A549 (cell line): ENCODE results near the gene TMEM138. TPM values are rescaled to one million over a fixed set of nuclear protein-coding genes. Genes with fewer than 3 reads are reported as not detected.

ENCODE experiments used
- ATAC-seq, 2 experiments: fragments of 200-7000 bp in 1 of 2; fragments of >200 bp in 1 of 2; cut with Nextera tagmentation in 1 of 2; cut with Tn5 transposase in 1 of 2; 3 replicates each; pipeline versions ENCODE4 v1.8.0 to v1.9.1; 2018 to 2020; ENCODE audit warnings: mild to moderate bottlenecking in 1 of 2, moderate library complexity in 1 of 2
- CTCF ChIA-PET: fragments of 300-600 bp; sonication (Branson Sonifier 250); formaldehyde crosslinking; extraction: SDS; loops from one replicate; lab custom pipeline; 2021; ENCODE audit warnings: antibody characterized with exemption, inconsistent platforms; lab: Yijun Ruan, JAX
- POLR2A ChIA-PET: fragments of 350-600 bp; formaldehyde crosslinking; extraction: SDS; loops from one replicate; lab custom pipeline; 2021; ENCODE audit warnings: antibody characterized with exemption, inconsistent platforms; lab: Yijun Ruan, JAX
- DNase-seq, 2 experiments: peaks; one replicate each; pipeline versions ENCODE4 v3.0.0 to v3.0.0-alpha.2; 2011 to 2016; ENCODE audit warnings: low read depth in 1 of 2, low spot score in 1 of 2
- FAIRE-seq: peaks from 2 replicates; lab custom pipeline; 2011; peaks lifted over from hg19 to GRCh38; lab: Jason Lieb, UNC
- H3K27ac ChIP-seq, 2 experiments: fragments of >200 bp; sonication (Bioruptor Twin); formaldehyde crosslinking; 3 replicates each; pipeline ENCODE4 v1.5.1; 2016 to 2017
- H3K4me1 ChIP-seq: fragments of >200 bp; sonication (Bioruptor Twin); formaldehyde crosslinking; 3 replicates; pipeline ENCODE4 v1.6.1; 2016
- H3K4me2 ChIP-seq: fragments of >200 bp; sonication (Bioruptor Twin); formaldehyde crosslinking; 3 replicates; pipeline ENCODE4 v1.6.1; 2016
- H3K4me3 ChIP-seq: fragments of >200 bp; sonication (Bioruptor Twin); formaldehyde crosslinking; 3 replicates; pipeline ENCODE4 v1.5.1; 2016
- H3K9me3 ChIP-seq: fragments of >200 bp; sonication (Bioruptor Twin); formaldehyde crosslinking; 3 replicates; pipeline ENCODE4 v1.6.1; 2016
- BCL3 ChIP-seq: fragments of >200 bp; sonication (Bioruptor Twin); formaldehyde crosslinking; IDR thresholded peaks from 3 replicates; pipeline ENCODE4 v1.6.1; 2016
- CBX8 ChIP-seq: fragments of 200-600 bp; sonication (generic); IDR thresholded peaks from 2 replicates; pipeline ENCODE4 v1.6.1; 2016
- CEBPB ChIP-seq, 2 experiments: fragments of >200 bp in 1 of 2; sonication (Bioruptor Twin) in 1 of 2; formaldehyde crosslinking in 1 of 2; IDR thresholded peaks; 2 replicates each; pipeline ENCODE4 v1.6.1; 2012 to 2016
- CHD4 ChIP-seq: fragments of 200-600 bp; sonication (generic); IDR thresholded peaks from 2 replicates; pipeline ENCODE4 v1.6.1; 2016; ENCODE audit warnings: antibody characterized with exemption, mild to moderate bottlenecking, borderline replicate concordance
- CTCF ChIP-seq: fragments of >200 bp; sonication (Bioruptor Twin); formaldehyde crosslinking; IDR thresholded peaks from 3 replicates; pipeline ENCODE4 v1.5.1; 2016
- E2F6 ChIP-seq: IDR thresholded peaks from 2 replicates; pipeline ENCODE4 v1.6.1; 2012; ENCODE audit warnings: low read depth, borderline replicate concordance
- EHF ChIP-seq: fragments of 250-450 bp; sonication (Bioruptor Pico); IDR thresholded peaks from 2 replicates; pipeline ENCODE4 v1.5.0; 2020; ENCODE audit warnings: mild to moderate bottlenecking
- ELK1 ChIP-seq: fragments of 150-350 bp; IDR thresholded peaks from 2 replicates; pipeline ENCODE4 v1.6.1; 2014; ENCODE audit warnings: low read depth, mild to moderate bottlenecking, low read length
- ESRRA ChIP-seq: fragments of 150-350 bp; IDR thresholded peaks from 2 replicates; pipeline ENCODE4 v1.6.1; 2014; ENCODE audit warnings: mild to moderate bottlenecking, low read length, borderline replicate concordance
- FOSL2 ChIP-seq, 2 experiments: fragments of 450-650 bp in 1 of 2; fragments of >200 bp in 1 of 2; sonication (Bioruptor Twin) in 1 of 2; formaldehyde crosslinking; IDR thresholded peaks; 2 replicates each; pipeline versions ENCODE4 v1.5.0 to v1.6.1; 2016 to 2020; ENCODE audit warnings: mild to moderate bottlenecking in 1 of 2, moderate library complexity in 1 of 2
- GATA3 ChIP-seq: IDR thresholded peaks from 2 replicates; pipeline ENCODE4 v1.6.1; 2012; ENCODE audit warnings: borderline replicate concordance
- HDAC2 ChIP-seq: fragments of 200-600 bp; sonication (generic); IDR thresholded peaks from 2 replicates; pipeline ENCODE4 v1.6.1; 2016
- HES2 ChIP-seq: fragments of >200 bp; sonication (Bioruptor Twin); formaldehyde crosslinking; IDR thresholded peaks from 2 replicates; pipeline ENCODE4 v1.6.1; 2016
- HEYL ChIP-seq: fragments of 250-450 bp; sonication (Bioruptor Pico); IDR thresholded peaks from 2 replicates; pipeline ENCODE4 v1.8.0; 2021; ENCODE audit warnings: mild to moderate bottlenecking, moderate library complexity
- HOXB5 ChIP-seq: fragments of 250-450 bp; sonication (Bioruptor Pico); IDR thresholded peaks from 2 replicates; pipeline ENCODE4 v1.5.0; 2020; ENCODE audit warnings: mild to moderate bottlenecking, moderate library complexity
- JUN ChIP-seq, 2 experiments: fragments of >200 bp; sonication (Bioruptor Twin); formaldehyde crosslinking; IDR thresholded peaks; 2 replicates in 1 of 2; 3 replicates in 1 of 2; pipeline ENCODE4 v1.6.1; 2016 to 2017
- JUNB ChIP-seq: fragments of >200 bp; sonication (Bioruptor Twin); formaldehyde crosslinking; IDR thresholded peaks from 2 replicates; pipeline ENCODE4 v1.6.1; 2016
- MAX ChIP-seq: IDR thresholded peaks from 2 replicates; pipeline ENCODE4 v1.6.1; 2012
- MYC ChIP-seq: IDR thresholded peaks from 2 replicates; pipeline ENCODE4 v1.6.1; 2012; ENCODE audit warnings: mild to moderate bottlenecking, inconsistent platforms, low read length, improper control_type of control experiment, borderline replicate concordance
- NPAS2 ChIP-seq: fragments of 250-450 bp; sonication (Bioruptor Pico); IDR thresholded peaks from 2 replicates; pipeline ENCODE4 v1.8.0; 2022; ENCODE audit warnings: mild to moderate bottlenecking, moderate library complexity, borderline replicate concordance
- PHF8 ChIP-seq: fragments of 200-600 bp; sonication (generic); IDR thresholded peaks from 2 replicates; pipeline ENCODE4 v1.6.1; 2016; ENCODE audit warnings: low read depth, mild to moderate bottlenecking, antibody characterized with exemption, moderate library complexity, borderline replicate concordance
- POLR2A ChIP-seq: IDR thresholded peaks from 2 replicates; pipeline ENCODE4 v1.6.1; 2012; ENCODE audit warnings: mild to moderate bottlenecking, low read length
- POLR2AphosphoS2 ChIP-seq: conservative IDR thresholded peaks from 2 replicates; pipeline ENCODE4 v1.6.1; 2012; ENCODE audit warnings: low read length, improper control_type of control experiment, inconsistent platforms
- REST ChIP-seq: fragments of 200-600 bp; sonication (generic); IDR thresholded peaks from 2 replicates; pipeline ENCODE4 v1.6.1; 2016; ENCODE audit warnings: antibody characterized with exemption, mild to moderate bottlenecking, moderate library complexity
- RFX5 ChIP-seq: fragments of 450-650 bp; IDR thresholded peaks from 2 replicates; pipeline ENCODE4 v1.7.1; 2014; ENCODE audit warnings: antibody characterized with exemption, mild to moderate bottlenecking, moderate library complexity
- SMC3 ChIP-seq: fragments of >200 bp; sonication (Bioruptor Twin); formaldehyde crosslinking; IDR thresholded peaks from 3 replicates; pipeline ENCODE4 v1.6.1; 2018; ENCODE audit warnings: inconsistent platforms
- ZC3H11A ChIP-seq: fragments of 450-650 bp; IDR thresholded peaks from 2 replicates; pipeline ENCODE4 v1.6.1; 2014; ENCODE audit warnings: antibody characterized with exemption, mild to moderate bottlenecking
- ZNF302 ChIP-seq: fragments of 250-450 bp; sonication (Bioruptor Pico); IDR thresholded peaks from 2 replicates; pipeline ENCODE4 v1.9.0; 2021; ENCODE audit warnings: inconsistent platforms, mild to moderate bottlenecking, moderate library complexity
- ZSCAN20 ChIP-seq: fragments of 250-450 bp; sonication (Bioruptor Pico); IDR thresholded peaks from 2 replicates; pipeline ENCODE4 v1.8.0; 2022; ENCODE audit warnings: mild to moderate bottlenecking, moderate library complexity
- WGBS: methylation state at CpG from one replicate; pipeline ENCODE4 v1.1.6; 2017; ENCODE audit errors: missing lambda C conversion rate; 5-methylcytosine and 5-hydroxymethylcytosine counted together
- polyA minus RNA-seq: library from RNA; depleted of rRNA, polyadenylated mRNA; stranded (reverse); fragments of >200 nt; gene quantifications from 2 replicates; pipeline ENCODE4 v1.2.3, GENCODE V29; 2011; rRNA and poly(A)+ RNA removed
- polyA plus RNA-seq, 4 experiments: library from polyadenylated mRNA; depleted of rRNA in 3 of 4; stranded (reverse); fragments of >200 nt; fragmentation: RNase III in 1 of 4; extraction: RNeasy Plus Mini Kit Qiagen cat#74134 plus additional on column Dnase treatment in 1 of 4; gene quantifications; 2 replicates in 3 of 4; 3 replicates in 1 of 4; pipeline ENCODE4 v1.2.3, GENCODE V29; 2011 to 2017

The TMEM138 gene
- polyA plus RNA-seq (2011; rRNA removed) (143 and 156 TPM in 2 replicates), polyA plus RNA-seq (2017; fragmentation: RNase III; extraction: RNeasy Plus Mini Kit Qiagen cat#74134 plus additional on column Dnase treatment) (80.3 to 95.6 TPM (median 88.2 TPM) in 3 replicates), polyA minus RNA-seq (54.6 and 62.6 TPM in 2 replicates)
- 80.0 and 101 TPM in 2 replicates for polyA plus RNA-seq (2012; cell fraction: cytosol; rRNA removed)
- 61.0 and 95.1 TPM in 2 replicates for polyA plus RNA-seq (2012; cell fraction: nucleus; rRNA removed)

- Histone ChIP-seq H3K4me3 (peak within 1 kb of the TSS; percentile 82), H3K9me3 (no peaks in the 10 kb centered on the region), H3K4me1 (peaks cover 15% of the 10 kb centered on the region; the same call in 2 of the 3 replicates), H3K4me2 (peak within 1 kb of the TSS; percentile 83), H3K27ac (peak within 1 kb of the TSS; percentile 96 to 97)
- ATAC-seq (peak; percentile 98), DNase-seq (peak; percentile 95 to 96), FAIRE-seq (no peak)
- WGBS = 1% methylated on average over 44 of the region's 63 CpGs
- ChIA-PET CTCF (interaction anchor here (1.0 to 33.1 kb wide), 8 partner anchors 9 to 107 kb away, joined by 3 to 521 read pairs (median 10); partner anchors contain the start of genes CPSF7, DDB1, SDHAF2 and TKFC), POLR2A (interaction anchor here (0.6 to 5.2 kb wide), 23 partner anchors 8 to 1212 kb away, joined by 3 to 67 read pairs (median 8); partner anchors contain the start of genes CPSF7, DDB1, EEF1G and SDHAF2)
- TF ChIP-seq MAX (peak; percentile 90), HES2 (no peak), E2F6 (peak; percentile 97), ESRRA (no peak), JUN (IDR thresholded peaks at IDR 0.05) (peak; percentile 83 to 93), CTCF (no peak), MYC (peak; percentile 18; the same call in 1 of the 2 replicates), RFX5 (no peak; the same call in none of the 2 replicates), PHF8 (peak; percentile 96), ZSCAN20 (CRISPR knock-in tag) (no peak), GATA3 (no peak), REST (no peak), CHD4 (no peak), ELK1 (no peak), HDAC2 (0 out of 2 replicates have a peak, but pooled peaks have one; percentile 4), CBX8 (no peak), BCL3 (peak; percentile 89), ZC3H11A (no peak), JUNB (no peak), FOSL2 (IDR thresholded peaks at IDR 0.05) (no peak), FOSL2 (CRISPR knock-in tag; IDR thresholded peaks at IDR 0.05) (no peak), SMC3 (no peak), CEBPB (IDR thresholded peaks at IDR 0.05) (no peak), POLR2A (peak; percentile 94), NPAS2 (CRISPR knock-in tag) (no peak), ZNF302 (CRISPR knock-in tag) (no peak), EHF (CRISPR knock-in tag) (no peak), POLR2AphosphoS2 (no peak), HOXB5 (CRISPR knock-in tag) (no peak), HEYL (CRISPR knock-in tag) (no peak)
Observed at GRCh38 chr11:61361741-61362541, at the start of gene TMEM138, which contains the start of gene CYB561A3. TSS of gene TMEM138 (plus strand) at chr11:61362374. CDS start at chr11:61364391, 2,017 bp downstream. TSS of gene CYB561A3 (minus strand) at chr11:61361882. CDS start at chr11:61356713, 5,169 bp downstream.
